ENCODE results near the gene ITM2A.

- TF ChIP-seq TAF1 (IDR thresholded peaks at IDR 0.05; ENCODE audit: borderline replicate concordance, insufficient read depth, low read length) (no peak), REST (IDR thresholded peaks at IDR 0.05; ENCODE audit: insufficient read depth in 1 of 2, low read depth in 2 of 2, low read length in 2 of 2) (no peak), POLR2AphosphoS5 (IDR thresholded peaks at IDR 0.05; ENCODE audit: low read depth, low read length) (no peak)
Observed at GRCh38 chrX:79412972-79413371, 45.8 kb upstream of the ITM2A start.

Data from PFSK-1 (cell line).